Measurements from ENCODE around the gene SLC28A1.

Gene SLC28A1

GRCh38 chr15:84934942-84935729 is 50.7 kb downstream of the SLC28A1 start:
- Histone ChIP-seq H2AFZ (ENCODE audit: low read depth, low read length, severe bottlenecking) (no peak overlapping the region), H3K9me3 (ENCODE audit: insufficient read depth, low read length) (no peaks in the 10 kb centered on the region), H3K4me2 (ENCODE audit: low read depth, low read length, poor library complexity, severe bottlenecking) (no peak overlapping the region), H3F3A (ENCODE audit: insufficient read depth) (no peaks in the 10 kb centered on the region), H3K9ac (ENCODE audit: low read length) (no peak overlapping the region), H3K4me3 (ENCODE audit: insufficient read depth, low read length, poor library complexity, severe bottlenecking) (no peak overlapping the region), H3K27me3 (ENCODE audit: low read length) (no peaks in the 10 kb centered on the region), H4K20me1 (ENCODE audit: low read depth, low read length) (no peaks in the 10 kb centered on the region), H3K27ac (ENCODE audit: low read depth, low read length) (no peak overlapping the region), H3K79me2 (ENCODE audit: insufficient read depth, low read length) (no peaks in the 10 kb centered on the region), H3K9me2 (replicated peaks; ENCODE audit: insufficient read depth, low read length) (no peaks in the 10 kb centered on the region), H3K36me3 (ENCODE audit: low read length) (no peaks in the 10 kb centered on the region)
- TF ChIP-seq EZH2phosphoT487 (conservative IDR thresholded peaks at IDR 0.05; ENCODE audit: low read length), result no peak
- TF ChIP-seq, protein P1, sequence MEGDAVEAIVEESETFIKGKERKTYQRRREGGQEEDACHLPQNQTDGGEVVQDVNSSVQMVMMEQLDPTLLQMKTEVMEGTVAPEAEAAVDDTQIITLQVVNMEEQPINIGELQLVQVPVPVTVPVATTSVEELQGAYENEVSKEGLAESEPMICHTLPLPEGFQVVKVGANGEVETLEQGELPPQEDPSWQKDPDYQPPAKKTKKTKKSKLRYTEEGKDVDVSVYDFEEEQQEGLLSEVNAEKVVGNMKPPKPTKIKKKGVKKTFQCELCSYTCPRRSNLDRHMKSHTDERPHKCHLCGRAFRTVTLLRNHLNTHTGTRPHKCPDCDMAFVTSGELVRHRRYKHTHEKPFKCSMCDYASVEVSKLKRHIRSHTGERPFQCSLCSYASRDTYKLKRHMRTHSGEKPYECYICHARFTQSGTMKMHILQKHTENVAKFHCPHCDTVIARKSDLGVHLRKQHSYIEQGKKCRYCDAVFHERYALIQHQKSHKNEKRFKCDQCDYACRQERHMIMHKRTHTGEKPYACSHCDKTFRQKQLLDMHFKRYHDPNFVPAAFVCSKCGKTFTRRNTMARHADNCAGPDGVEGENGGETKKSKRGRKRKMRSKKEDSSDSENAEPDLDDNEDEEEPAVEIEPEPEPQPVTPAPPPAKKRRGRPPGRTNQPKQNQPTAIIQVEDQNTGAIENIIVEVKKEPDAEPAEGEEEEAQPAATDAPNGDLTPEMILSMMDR (IDR thresholded peaks at IDR 0.05; ENCODE audit: insufficient read depth, low read length, poor library complexity, severe bottlenecking), result no peak

GRCh38 chr15:84937144-84937543 is 52.7 kb downstream of the SLC28A1 start:
- TF ChIP-seq, protein P1 (IDR thresholded peaks at IDR 0.05; ENCODE audit: insufficient read depth, low read length, poor library complexity, severe bottlenecking), result no peak
- TF ChIP-seq EZH2phosphoT487 (conservative IDR thresholded peaks at IDR 0.05; ENCODE audit: low read length), result no peak
- Histone ChIP-seq H3K9me3 (ENCODE audit: insufficient read depth, low read length) (no peaks in the 10 kb centered on the region), H3F3A (ENCODE audit: insufficient read depth) (no peaks in the 10 kb centered on the region), H3K27ac (ENCODE audit: low read depth, low read length) (no peak overlapping the region), H3K36me3 (ENCODE audit: low read length) (no peaks in the 10 kb centered on the region), H2AFZ (ENCODE audit: low read depth, low read length, severe bottlenecking) (no peak overlapping the region), H3K27me3 (ENCODE audit: low read length) (no peaks in the 10 kb centered on the region), H4K20me1 (ENCODE audit: low read depth, low read length) (no peaks in the 10 kb centered on the region), H3K4me3 (ENCODE audit: insufficient read depth, low read length, poor library complexity, severe bottlenecking) (no peak overlapping the region), H3K9me2 (replicated peaks; ENCODE audit: insufficient read depth, low read length) (no peaks in the 10 kb centered on the region), H3K79me2 (ENCODE audit: insufficient read depth, low read length) (no peaks in the 10 kb centered on the region), H3K9ac (ENCODE audit: low read length) (no peak overlapping the region), H3K4me2 (ENCODE audit: low read depth, low read length, poor library complexity, severe bottlenecking) (no peak overlapping the region)

- H3K4me3 ChIP-seq (ENCODE audit: insufficient read depth, low read length, poor library complexity, severe bottlenecking), result no peak overlapping the region
- no peak overlapping the region for H2AFZ ChIP-seq (ENCODE audit: low read depth, low read length, severe bottlenecking)
- no peak overlapping the region for H3K9ac ChIP-seq (ENCODE audit: low read length)
- H4K20me1 ChIP-seq (ENCODE audit: low read depth, low read length), result no peaks in the 10 kb centered on the region
- no peak for TF ChIP-seq EZH2phosphoT487 (conservative IDR thresholded peaks at IDR 0.05; ENCODE audit: low read length)
- TF ChIP-seq, protein P1 (IDR thresholded peaks at IDR 0.05; ENCODE audit: insufficient read depth, low read length, poor library complexity, severe bottlenecking), result no peak
- no peaks in the 10 kb centered on the region for H3F3A ChIP-seq (ENCODE audit: insufficient read depth)
- no peak overlapping the region for H3K4me2 ChIP-seq (ENCODE audit: low read depth, low read length, poor library complexity, severe bottlenecking)
- no peaks in the 10 kb centered on the region for H3K79me2 ChIP-seq (ENCODE audit: insufficient read depth, low read length)
- H3K27ac ChIP-seq (ENCODE audit: low read depth, low read length), result no peak overlapping the region
- H3K27me3 ChIP-seq (ENCODE audit: low read length), result no peaks in the 10 kb centered on the region
- H3K36me3 ChIP-seq (ENCODE audit: low read length), result no peaks in the 10 kb centered on the region
- no peaks in the 10 kb centered on the region for H3K9me2 ChIP-seq (replicated peaks; ENCODE audit: insufficient read depth, low read length)
- H3K9me3 ChIP-seq (ENCODE audit: insufficient read depth, low read length), result no peaks in the 10 kb centered on the region
Observed at GRCh38 chr15:84938726-84939125, 54.3 kb downstream of the SLC28A1 start.

All from SU-DHL-6 (cell line).